K562 (cell line): ENCODE data around the gene IPO11. TPM values are rescaled to one million over a fixed set of nuclear protein-coding genes. Genes with fewer than 3 reads are reported as not detected.

Experiments used
- ATAC-seq: fragments of 200-7000 bp; cut with Tn5 transposase; 3 replicates; pipeline ENCODE4 v1.9.1; 2020; ENCODE audit warnings: moderate library complexity
- BruUV-seq: library from RNA; stranded (reverse); fragments of 400-500 nt; replicated peaks from 2 replicates; lab custom pipeline; 2021; lab: Mats Ljungman, UMichigan
- CTCF ChIA-PET: fragments of 300-600 bp; formaldehyde crosslinking; extraction: SDS; loops from one replicate; lab custom pipeline; 2021; ENCODE audit warnings: low intra/inter-chr PET ratio; lab: Yijun Ruan, JAX
- POLR2A ChIA-PET: fragments of 300-600, 350-650 bp; sonication (Branson Sonifier 250); formaldehyde crosslinking; extraction: SDS; loops from one replicate; lab custom pipeline; 2021; ENCODE audit warnings: antibody characterized with exemption, inconsistent platforms; lab: Yijun Ruan, JAX
- DNase-seq, 4 experiments: peaks; one replicate each; pipeline versions ENCODE4 v3.0.0 to v3.0.0-alpha.2; 2011 to 2018; ENCODE audit warnings: low spot score in 3 of 4, mixed read lengths in 3 of 4; ENCODE audit errors: extremely low read depth in 1 of 4
- FAIRE-seq: peaks from 2 replicates; lab custom pipeline; 2011; peaks lifted over from hg19 to GRCh38; lab: Jason Lieb, UNC
- H2AFZ ChIP-seq: 2 replicates; pipeline ENCODE4 v1.6.0; 2011; ENCODE audit warnings: low read depth, low read length, control low read depth, inconsistent platforms
- H3K27ac ChIP-seq: fragments of 200-600 bp; 3 replicates; pipeline ENCODE4 v1.8.0; 2011; ENCODE audit warnings: low read depth, mild to moderate bottlenecking, control low read depth, inconsistent platforms, low read length, moderate library complexity, mixed read lengths; ENCODE audit errors: extremely low read depth
- H3K27me3 ChIP-seq, 2 experiments: fragments of 300-600 bp in 1 of 2; 2 replicates in 1 of 2; 3 replicates in 1 of 2; pipeline versions ENCODE4 v1.6.0 to v1.8.0; 2011; ENCODE audit warnings: inconsistent platforms in 2 of 2, low read length in 2 of 2, mild to moderate bottlenecking in 1 of 2, mixed read lengths in 1 of 2, moderate library complexity in 1 of 2; ENCODE audit not compliant: control insufficient read depth in 2 of 2, insufficient read depth in 2 of 2
- H3K36me3 ChIP-seq: fragments of 300-600 bp; 3 replicates; pipeline ENCODE4 v1.8.0; 2011; ENCODE audit warnings: mild to moderate bottlenecking, low read length, inconsistent platforms; ENCODE audit not compliant: control insufficient read depth, insufficient read depth
- H3K4me1 ChIP-seq, 2 experiments: fragments of 200-600 bp in 1 of 2; replicated peaks in 1 of 2; 2 replicates in 1 of 2; 3 replicates in 1 of 2; pipeline versions ENCODE4 v1.5.1 to v1.8.0; 2011; ENCODE audit warnings: inconsistent platforms in 2 of 2, low read length in 2 of 2, mild to moderate bottlenecking in 1 of 2, mixed read lengths in 1 of 2, moderate library complexity in 1 of 2; ENCODE audit not compliant: control insufficient read depth in 2 of 2, insufficient read depth in 2 of 2
- H3K4me2 ChIP-seq: 2 replicates; pipeline ENCODE4 v1.6.1; 2011; ENCODE audit warnings: low read length, control low read depth, inconsistent platforms, mixed read lengths; ENCODE audit not compliant: insufficient read depth
- H3K4me3 ChIP-seq: fragments of 200-600 bp; sonication (generic), shearing (Covaris generic); 2 replicates; pipeline ENCODE4 v1.5.1; 2016; ENCODE audit warnings: control low read depth, inconsistent platforms
- H3K79me2 ChIP-seq: fragments of 200-600 bp; 3 replicates; pipeline ENCODE4 v1.8.0; 2011; ENCODE audit warnings: low read length, inconsistent platforms; ENCODE audit not compliant: control insufficient read depth, insufficient read depth
- H3K9ac ChIP-seq, 2 experiments: 2 replicates each; pipeline versions ENCODE4 v1.6.0 to v1.6.1; 2011; ENCODE audit warnings: low read depth in 2 of 2, low read length in 2 of 2, control low read depth in 1 of 2, inconsistent platforms in 1 of 2, mild to moderate bottlenecking in 1 of 2, mixed read lengths in 1 of 2; ENCODE audit not compliant: insufficient read depth in 1 of 2
- H3K9me1 ChIP-seq: one replicate; pipeline ENCODE4 v1.6.0; 2011; ENCODE audit warnings: inconsistent platforms, mild to moderate bottlenecking, low read length, moderate library complexity; ENCODE audit not compliant: control insufficient read depth, insufficient read depth
- H3K9me3 ChIP-seq: replicated peaks from 2 replicates; pipeline ENCODE4 v1.5.1; 2011; ENCODE audit warnings: low read depth, low read length, inconsistent platforms; ENCODE audit not compliant: control insufficient read depth, insufficient read depth
- H4K20me1 ChIP-seq: replicated peaks from 2 replicates; pipeline ENCODE4 v1.6.1; 2011; ENCODE audit warnings: low read length, inconsistent platforms, mixed read lengths; ENCODE audit not compliant: control insufficient read depth, insufficient read depth
- CEBPB ChIP-seq: fragments of 450-650 bp; IDR thresholded peaks from 2 replicates; pipeline ENCODE4 v1.6.1; 2016; ENCODE audit warnings: missing genetic modification characterization, missing compliant biosample characterization
- HMG20B ChIP-seq: fragments of 250-450 bp; sonication (Bioruptor Pico); IDR thresholded peaks from 2 replicates; pipeline ENCODE4 v1.5.0; 2021; ENCODE audit warnings: mild to moderate bottlenecking
- IFI16 ChIP-seq: fragments of 250-450 bp; sonication (Bioruptor Pico); IDR thresholded peaks from 2 replicates; pipeline ENCODE4 v2.1.2; 2022; ENCODE audit warnings: mild to moderate bottlenecking, inconsistent platforms
- KDM4B ChIP-seq, 2 experiments: fragments of 450-650 bp in 1 of 2; sonication (generic) in 1 of 2; IDR thresholded peaks; 2 replicates each; pipeline ENCODE4 v1.6.1; 2016 to 2017; ENCODE audit warnings: borderline replicate concordance in 2 of 2, antibody characterized with exemption in 1 of 2, low read depth in 1 of 2, mild to moderate bottlenecking in 1 of 2
- NR4A1 ChIP-seq, 2 experiments: fragments of 250-450 bp in 1 of 2; fragments of 450-650 bp in 1 of 2; sonication (Bioruptor Pico) in 1 of 2; IDR thresholded peaks; 2 replicates each; pipeline versions ENCODE4 v1.4.0 to v1.6.1; 2016 to 2020; ENCODE audit warnings: mild to moderate bottlenecking in 2 of 2, missing compliant biosample characterization in 1 of 2, missing genetic modification characterization in 1 of 2, moderate library complexity in 1 of 2
- POLR2AphosphoS5 ChIP-seq: IDR thresholded peaks from 2 replicates; pipeline ENCODE4 v1.6.1; 2011; ENCODE audit warnings: mild to moderate bottlenecking, low read depth, low read length, moderate library complexity; ENCODE audit not compliant: control insufficient read depth, insufficient read depth
- RBM34 ChIP-seq: fragments of 200-400 bp; formaldehyde crosslinking; IDR thresholded peaks from 2 replicates; pipeline ENCODE4 v1.6.1; 2018; ENCODE audit warnings: low read length, borderline replicate concordance; ENCODE audit not compliant: insufficient read depth
- SIN3B ChIP-seq: fragments of 450-650 bp; IDR thresholded peaks from 2 replicates; pipeline ENCODE4 v1.6.1; 2017; ENCODE audit warnings: low read depth, mild to moderate bottlenecking, moderate library complexity
- ZNF445 ChIP-seq: fragments of 250-450 bp; sonication (Bioruptor Pico); IDR thresholded peaks from 2 replicates; pipeline ENCODE4 v1.4.0; 2020; ENCODE audit warnings: low read depth, mild to moderate bottlenecking, moderate library complexity
- ZNF586 ChIP-seq: fragments of 450-650 bp; formaldehyde crosslinking; conservative IDR thresholded peaks from 2 replicates; pipeline ENCODE4 v1.4.0; 2020; ENCODE audit warnings: mild to moderate bottlenecking, moderate library complexity
- ZSCAN29 ChIP-seq: fragments of 450-650 bp; IDR thresholded peaks from 2 replicates; pipeline ENCODE4 v1.6.1; 2017
- WGBS: fragments of 100-300 bp; shearing (Covaris generic); methylation state at CpG from one replicate; pipeline ENCODE4 v1.1.6; 2016; ENCODE audit warnings: low coverage, mixed read lengths; ENCODE audit not compliant: insufficient coverage; ENCODE audit errors: missing lambda C conversion rate; 5-methylcytosine and 5-hydroxymethylcytosine counted together
- in situ Hi-C: fragments of 300-500 bp; cut with MboI; formaldehyde crosslinking; loops from 4 replicates; pipeline ENCODE4 v1.15.0; 2018; ENCODE audit warnings: inconsistent platforms, mixed read lengths
- intact Hi-C: fragments of 100-400 bp; cut with micrococcal nuclease; formaldehyde crosslinking; loops from 2 replicates; pipeline ENCODE4 v1.14.2; 2022
- polyA plus RNA-seq, 8 experiments: library from polyadenylated mRNA; depleted of rRNA in 4 of 8; stranded (reverse) in 5 of 8; unstranded in 3 of 8; fragments of >200 nt; fragmentation: Nextera tagmentation in 2 of 8; fragmentation: Illumina TruSeq in 1 of 8; extraction: Ambion mirVana in 2 of 8; extraction: Trizol in 1 of 8; gene quantifications; 2 replicates each; pipeline versions ENCODE4 v1.2.1 to v1.2.3, GENCODE V29; 2011 to 2014; ENCODE audit warnings: inconsistent platforms in 1 of 8, missing spikeins in 1 of 8
- total RNA-seq, 7 experiments: library from RNA; depleted of rRNA in 6 of 7; stranded (reverse); fragments of >200 nt in 6 of 7; fragmentation: Illumina TruSeq in 2 of 7; extraction: Trizol in 2 of 7; gene quantifications; 2 replicates each; pipeline versions ENCODE4 v1.2.1 to v1.2.3, GENCODE V29; 2011 to 2021; ENCODE audit warnings: low replicate concordance in 1 of 7
- TF ChIP-seq, protein P1 (sequence below): fragments of 250-450 bp; sonication (Bioruptor Pico); IDR thresholded peaks from 2 replicates; pipeline ENCODE4 v1.4.0; 2020

Gene IPO11
- total and polyA plus RNA-seq, 9 of the 15 experiments (the other 6 are each of a cell fraction or from before 2014, with no cell fraction given): 38.7 to 96.0 (median 70.9) TPM

DNA sequence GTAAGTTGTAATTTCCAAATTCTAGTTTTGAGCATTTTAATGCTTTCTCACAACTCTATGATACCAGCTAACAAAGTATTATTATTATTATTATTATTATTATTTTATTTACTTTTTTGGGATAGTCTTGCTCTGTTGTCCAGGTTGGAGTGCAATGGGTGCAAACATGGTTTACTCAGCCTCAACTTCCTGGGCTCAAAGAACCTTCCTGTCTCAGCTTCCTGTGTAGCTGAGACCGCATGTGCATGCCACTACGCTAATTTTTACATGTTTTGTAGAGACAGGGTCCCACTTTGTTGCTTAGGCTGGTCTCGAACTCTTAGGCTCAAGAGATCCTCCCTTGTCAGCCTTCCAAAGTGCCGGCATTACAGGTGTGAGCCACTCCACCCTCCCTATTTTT, 193.1 kb downstream of the IPO11 start:
- POLR2A ChIA-PET: no interaction called here
- Histone ChIP-seq H3K4me1 (no peaks in the 10 kb centered on the region), H3K9ac (no peak overlapping the region), H3K9me3 (no peaks in the 10 kb centered on the region), H3K27me3 (no peaks in the 10 kb centered on the region), H2AFZ (no peak overlapping the region), H3K4me3 (no peak overlapping the region), H3K36me3 (peaks cover 43% of the 10 kb centered on the region), H3K27ac (no peak overlapping the region), H3K4me2 (no peak overlapping the region), H3K9me1 (no peaks in the 10 kb centered on the region), H3K79me2 (no peaks in the 10 kb centered on the region), H4K20me1 (no peaks in the 10 kb centered on the region)
- ATAC-seq: no peak
- in situ Hi-C loops (no loop called here), intact Hi-C loops (no loop called here)
- 92% methylated on average over 4 of the region's 4 CpGs for WGBS
- no peak for TF ChIP-seq RBM34
- no peak for TF ChIP-seq ZNF586
- TF ChIP-seq NR4A1 (CRISPR knock-in tag; IDR thresholded peaks at IDR 0.05): no peak
- TF ChIP-seq NR4A1 (tag; IDR thresholded peaks at IDR 0.05): no peak
- TF ChIP-seq ZNF445 (CRISPR knock-in tag): no peak
- TF ChIP-seq SIN3B: no peak
- TF ChIP-seq CEBPB (tag): no peak
- TF ChIP-seq IFI16 (CRISPR knock-in tag): no peak
- CTCF ChIA-PET: no interaction called here
- BruUV-seq: no TSS peak
- FAIRE-seq: no peak
- DNase-seq: no peak

DNA sequence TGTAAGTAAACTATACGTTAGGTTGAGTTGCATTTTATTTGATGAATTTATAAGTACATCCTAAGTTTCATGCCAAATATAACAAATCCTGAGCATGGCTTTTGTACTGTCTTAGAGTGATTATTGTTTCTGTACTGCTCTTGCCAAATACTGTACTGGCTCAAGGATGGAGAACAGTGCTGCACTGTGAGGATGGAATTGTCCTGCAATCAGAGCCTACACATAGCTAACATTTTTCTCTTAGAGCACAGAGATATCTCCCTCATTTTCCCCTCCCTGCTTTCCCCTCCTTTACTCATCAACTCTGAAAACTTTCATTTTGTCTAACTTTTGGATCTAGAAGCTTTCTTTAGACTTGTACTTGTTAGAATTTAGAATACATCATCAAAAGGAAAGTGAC, 194.3 kb downstream of the IPO11 start:
- H3K4me3 ChIP-seq: no peak overlapping the region
- H3K9me1 ChIP-seq: no peaks in the 10 kb centered on the region
- no peak overlapping the region for H2AFZ ChIP-seq
- no peak overlapping the region for H3K27ac ChIP-seq
- BruUV-seq: no TSS peak
- no peak for FAIRE-seq
- ATAC-seq: no peak
- no peak overlapping the region for H3K9ac ChIP-seq
- in situ Hi-C loops: no loop called here
- no peaks in the 10 kb centered on the region for H4K20me1 ChIP-seq
- H3K4me2 ChIP-seq: no peak overlapping the region
- ChIA-PET POLR2A (interaction anchor here (0.6 kb wide), 2 partner anchors 13 to 91 kb away, joined by 3 read pairs; no protein-coding TSS in a partner anchor), CTCF (no interaction called here)
- H3K9me3 ChIP-seq: no peaks in the 10 kb centered on the region
- H3K27me3 ChIP-seq: no peaks in the 10 kb centered on the region
- intact Hi-C loops: no loop called here
- WGBS: 86% methylated on average over 1 of the region's 1 CpG
- no peaks in the 10 kb centered on the region for H3K4me1 ChIP-seq
- DNase-seq: no peak
- no peaks in the 10 kb centered on the region for H3K79me2 ChIP-seq
- peaks cover 38% of the 10 kb centered on the region for H3K36me3 ChIP-seq
- TF ChIP-seq KDM4B (IDR thresholded peaks at IDR 0.05; ENCODE audit: borderline replicate concordance in 2 of 2, low read depth in 1 of 2): no peak
- TF ChIP-seq, protein P1, sequence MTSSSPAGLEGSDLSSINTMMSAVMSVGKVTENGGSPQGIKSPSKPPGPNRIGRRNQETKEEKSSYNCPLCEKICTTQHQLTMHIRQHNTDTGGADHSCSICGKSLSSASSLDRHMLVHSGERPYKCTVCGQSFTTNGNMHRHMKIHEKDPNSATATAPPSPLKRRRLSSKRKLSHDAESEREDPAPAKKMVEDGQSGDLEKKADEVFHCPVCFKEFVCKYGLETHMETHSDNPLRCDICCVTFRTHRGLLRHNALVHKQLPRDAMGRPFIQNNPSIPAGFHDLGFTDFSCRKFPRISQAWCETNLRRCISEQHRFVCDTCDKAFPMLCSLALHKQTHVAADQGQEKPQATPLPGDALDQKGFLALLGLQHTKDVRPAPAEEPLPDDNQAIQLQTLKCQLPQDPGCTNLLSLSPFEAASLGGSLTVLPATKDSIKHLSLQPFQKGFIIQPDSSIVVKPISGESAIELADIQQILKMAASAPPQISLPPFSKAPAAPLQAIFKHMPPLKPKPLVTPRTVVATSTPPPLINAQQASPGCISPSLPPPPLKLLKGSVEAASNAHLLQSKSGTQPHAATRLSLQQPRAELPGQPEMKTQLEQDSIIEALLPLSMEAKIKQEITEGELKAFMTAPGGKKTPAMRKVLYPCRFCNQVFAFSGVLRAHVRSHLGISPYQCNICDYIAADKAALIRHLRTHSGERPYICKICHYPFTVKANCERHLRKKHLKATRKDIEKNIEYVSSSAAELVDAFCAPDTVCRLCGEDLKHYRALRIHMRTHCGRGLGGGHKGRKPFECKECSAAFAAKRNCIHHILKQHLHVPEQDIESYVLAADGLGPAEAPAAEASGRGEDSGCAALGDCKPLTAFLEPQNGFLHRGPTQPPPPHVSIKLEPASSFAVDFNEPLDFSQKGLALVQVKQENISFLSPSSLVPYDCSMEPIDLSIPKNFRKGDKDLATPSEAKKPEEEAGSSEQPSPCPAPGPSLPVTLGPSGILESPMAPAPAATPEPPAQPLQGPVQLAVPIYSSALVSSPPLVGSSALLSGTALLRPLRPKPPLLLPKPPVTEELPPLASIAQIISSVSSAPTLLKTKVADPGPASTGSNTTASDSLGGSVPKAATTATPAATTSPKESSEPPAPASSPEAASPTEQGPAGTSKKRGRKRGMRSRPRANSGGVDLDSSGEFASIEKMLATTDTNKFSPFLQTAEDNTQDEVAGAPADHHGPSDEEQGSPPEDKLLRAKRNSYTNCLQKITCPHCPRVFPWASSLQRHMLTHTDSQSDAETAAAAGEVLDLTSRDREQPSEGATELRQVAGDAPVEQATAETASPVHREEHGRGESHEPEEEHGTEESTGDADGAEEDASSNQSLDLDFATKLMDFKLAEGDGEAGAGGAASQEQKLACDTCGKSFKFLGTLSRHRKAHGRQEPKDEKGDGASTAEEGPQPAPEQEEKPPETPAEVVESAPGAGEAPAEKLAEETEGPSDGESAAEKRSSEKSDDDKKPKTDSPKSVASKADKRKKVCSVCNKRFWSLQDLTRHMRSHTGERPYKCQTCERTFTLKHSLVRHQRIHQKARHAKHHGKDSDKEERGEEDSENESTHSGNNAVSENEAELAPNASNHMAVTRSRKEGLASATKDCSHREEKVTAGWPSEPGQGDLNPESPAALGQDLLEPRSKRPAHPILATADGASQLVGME (CRISPR knock-in tag): no peak
- TF ChIP-seq HMG20B: no peak
- no peak for TF ChIP-seq ZNF586
- TF ChIP-seq ZSCAN29: no peak
- no peak for TF ChIP-seq POLR2AphosphoS5
